Fibroblast of lung (primary cell): ENCODE results near the gene CDC42SE1. TPM values are rescaled to one million over a fixed set of nuclear protein-coding genes. Genes with fewer than 3 reads are reported as not detected.
"Not testable (repeated sequence)": the region's sequence is repeated elsewhere in the genome, so short reads cannot be mapped to it uniquely, and the experiment has no call there.

Source experiments
- DNase-seq, 2 donors: peaks; one replicate each; pipeline versions ENCODE4 v3.0.0 to v3.0.0-alpha.2; 2010; ENCODE audit warnings: low read depth in 2 of 2
- H2AFZ ChIP-seq: 2 replicates; pipeline ENCODE4 v1.5.1; 2012; ENCODE audit warnings: low read length, control low read depth, inconsistent platforms
- H3K27ac ChIP-seq: 2 replicates; pipeline ENCODE4 v1.5.1; 2011; ENCODE audit warnings: low read length, control low read depth; ENCODE audit not compliant: insufficient read depth
- H3K27me3 ChIP-seq: 2 replicates; pipeline ENCODE4 v1.5.1; 2011; ENCODE audit warnings: mild to moderate bottlenecking, low read length; ENCODE audit not compliant: control insufficient read depth, insufficient read depth
- H3K36me3 ChIP-seq: 2 replicates; pipeline ENCODE4 v1.5.1; 2011; ENCODE audit warnings: low read length; ENCODE audit not compliant: control insufficient read depth, insufficient read depth
- H3K4me1 ChIP-seq: 2 replicates; pipeline ENCODE4 v1.5.1; 2011; ENCODE audit warnings: low read length; ENCODE audit not compliant: control insufficient read depth, insufficient read depth; ENCODE audit errors: extremely low read depth
- H3K4me2 ChIP-seq: 2 replicates; pipeline ENCODE4 v1.5.1; 2011; ENCODE audit warnings: low read length, control low read depth; ENCODE audit not compliant: insufficient read depth; ENCODE audit errors: extremely low read depth
- H3K4me3 ChIP-seq, 4 experiments: fragments of 200-600 bp in 1 of 4; sonication (generic) in 1 of 4; replicated peaks in 1 of 4; 2 replicates each; pipeline ENCODE4 v1.5.1; 2011 to 2016; ENCODE audit warnings: low read length in 4 of 4, low read depth in 3 of 4, mild to moderate bottlenecking in 3 of 4, control low read depth in 2 of 4, inconsistent platforms in 1 of 4, mixed read lengths in 1 of 4; ENCODE audit not compliant: insufficient read depth in 1 of 4; ENCODE audit errors: control extremely low read depth in 1 of 4
- H3K79me2 ChIP-seq: 2 replicates; pipeline ENCODE4 v1.5.1; 2012; ENCODE audit warnings: mild to moderate bottlenecking, low read length, inconsistent platforms; ENCODE audit not compliant: control insufficient read depth, insufficient read depth
- H3K9ac ChIP-seq: 2 replicates; pipeline ENCODE4 v1.5.1; 2011; ENCODE audit warnings: mild to moderate bottlenecking, low read length, control low read depth; ENCODE audit not compliant: insufficient read depth
- H3K9me3 ChIP-seq: 2 replicates; pipeline ENCODE4 v1.5.1; 2012; ENCODE audit warnings: low read depth, low read length; ENCODE audit not compliant: control insufficient read depth, insufficient read depth
- H4K20me1 ChIP-seq: 2 replicates; pipeline ENCODE4 v1.5.1; 2011; ENCODE audit warnings: low read length; ENCODE audit not compliant: control insufficient read depth, insufficient read depth; ENCODE audit errors: extremely low read depth
- CTCF ChIP-seq, 2 donors: IDR thresholded peaks in 1 of 2; conservative IDR thresholded peaks in 1 of 2; 1 replicate in 1 of 2; 2 replicates in 1 of 2; pipeline ENCODE4 v1.5.1; 2011 to 2012; ENCODE audit warnings: low read length in 2 of 2, control low read depth in 1 of 2, inconsistent platforms in 1 of 2, low read depth in 1 of 2, mild to moderate bottlenecking in 1 of 2
- EZH2 ChIP-seq: IDR thresholded peaks from 2 replicates; pipeline ENCODE4 v1.5.1; 2012; ENCODE audit warnings: low read length, control low read depth, mild to moderate bottlenecking; ENCODE audit errors: missing control alignments
- polyA plus RNA-seq, 2 donors: library from polyadenylated mRNA; depleted of rRNA in 1 of 2; stranded (reverse) in 1 of 2; unstranded in 1 of 2; fragments of >200 nt; gene quantifications; 2 replicates each; pipeline ENCODE4 v1.2.1, GENCODE V29; 2011 to 2012; ENCODE audit warnings: missing spikeins in 1 of 2
- total RNA-seq: library from RNA; depleted of rRNA; stranded (reverse); fragments of >200 nt; gene quantifications from 2 replicates; pipeline ENCODE4 v1.2.1, GENCODE V29; 2014

Gene CDC42SE1
- total and polyA plus RNA-seq, 2 donors (not counting 1 experiment from before 2014, with no cell fraction given), result 36.5 to 49.9 TPM

GRCh38 chr1:151104630-151105029 is 45.2 kb upstream of the CDC42SE1 start:
- H3K79me2 ChIP-seq, result no peaks in the 10 kb centered on the region
- H3K9ac ChIP-seq, result no peak overlapping the region
- no peak overlapping the region for H3K4me3 ChIP-seq
- H3K9me3 ChIP-seq, result no peaks in the 10 kb centered on the region
- no peaks in the 10 kb centered on the region for H3K27me3 ChIP-seq
- H3K4me2 ChIP-seq, result no peak overlapping the region
- peaks cover 3% of the 10 kb centered on the region for H3K4me1 ChIP-seq
- H3K27ac ChIP-seq, result no peak overlapping the region
- DNase-seq, result no peak
- no peak overlapping the region for H2AFZ ChIP-seq
- H4K20me1 ChIP-seq, result no peaks in the 10 kb centered on the region
- TF ChIP-seq CTCF (conservative IDR thresholded peaks at IDR 0.05 in 1 of 2, IDR thresholded peaks at IDR 0.05 in 1 of 2; ENCODE audit: low read depth in 1 of 2, low read length in 2 of 2) (no peak), EZH2 (no peak)
- no peaks in the 10 kb centered on the region for H3K36me3 ChIP-seq

GRCh38 chr1:151098126-151098525 is 38.7 kb upstream of the CDC42SE1 start:
- no peak for DNase-seq
- Histone ChIP-seq H3K27ac (no peak overlapping the region), H3K4me2 (no peak overlapping the region), H3K4me1 (no peaks in the 10 kb centered on the region), H3K36me3 (no peaks in the 10 kb centered on the region), H3K27me3 (no peaks in the 10 kb centered on the region), H3K4me3 (no peak overlapping the region), H4K20me1 (no peaks in the 10 kb centered on the region), H2AFZ (no peak overlapping the region), H3K79me2 (no peaks in the 10 kb centered on the region), H3K9me3 (no peaks in the 10 kb centered on the region), H3K9ac (no peak overlapping the region)
- TF ChIP-seq EZH2 (no peak), CTCF (conservative IDR thresholded peaks at IDR 0.05 in 1 of 2, IDR thresholded peaks at IDR 0.05 in 1 of 2; ENCODE audit: low read depth in 1 of 2, low read length in 2 of 2) (no peak)

- H3K27me3 ChIP-seq, H3K4me2 ChIP-seq, H3K4me3 ChIP-seq, H3K4me1 ChIP-seq, H3K9me3 ChIP-seq, H3K79me2 ChIP-seq, H4K20me1 ChIP-seq, H3K27ac ChIP-seq, H3K36me3 ChIP-seq, H3K9ac ChIP-seq, H2AFZ ChIP-seq: not testable (repeated sequence)
- peak; percentile 5 to 11 for DNase-seq
Measured at GRCh38 chr1:151097426-151097825, 38.0 kb upstream of the CDC42SE1 start.
